H1 (cell line): ENCODE measurements around the gene RXRA. TPM values are rescaled to one million over a fixed set of nuclear protein-coding genes. Genes with fewer than 3 reads are reported as not detected.
A peak's percentile ranks its signal among the peaks of the same experiment; 100 is the strongest.

Experiments
- CTCF ChIA-PET: fragments of 300-600 bp; sonication (Branson Sonifier 250); formaldehyde crosslinking; loops from one replicate; lab custom pipeline; 2021; ENCODE audit not compliant: partially characterized antibody; lab: Charles Lee
- POLR2A ChIA-PET: fragments of 300-600 bp; sonication (Branson Sonifier 250); formaldehyde crosslinking; loops from one replicate; lab custom pipeline; 2021; ENCODE audit warnings: inconsistent platforms; ENCODE audit not compliant: partially characterized antibody; lab: Charles Lee
- DNase-seq, 2 experiments: peaks; one replicate each; pipeline versions ENCODE4 v3.0.0 to v3.0.0-alpha.2; 2010 to 2022; ENCODE audit warnings: low spot score in 2 of 2, low read depth in 1 of 2, mixed read lengths in 1 of 2
- FAIRE-seq: peaks from 2 replicates; lab custom pipeline; 2011; peaks lifted over from hg19 to GRCh38; lab: Jason Lieb, UNC
- H2AFZ ChIP-seq: 2 replicates; pipeline ENCODE4 v1.8.1; 2012; ENCODE audit warnings: low read length, inconsistent platforms
- H2AK5ac ChIP-seq: 2 replicates; pipeline ENCODE4 v1.6.1; 2013; ENCODE audit warnings: low read depth, low read length
- H2BK120ac ChIP-seq: replicated peaks from 2 replicates; pipeline ENCODE3; 2013; ENCODE audit warnings: low read depth, low read length, inconsistent platforms
- H2BK12ac ChIP-seq: 2 replicates; pipeline ENCODE4 v1.6.1; 2013; ENCODE audit warnings: low read depth, low read length
- H2BK15ac ChIP-seq: 2 replicates; pipeline ENCODE4 v1.6.1; 2013; ENCODE audit warnings: low read length
- H2BK20ac ChIP-seq: 2 replicates; pipeline ENCODE4 v1.6.1; 2013; ENCODE audit warnings: low read length
- H2BK5ac ChIP-seq: 2 replicates; pipeline ENCODE4 v1.6.1; 2013; ENCODE audit warnings: low read depth, low read length
- H3K14ac ChIP-seq: 2 replicates; pipeline ENCODE4 v1.6.1; 2013; ENCODE audit warnings: inconsistent platforms; ENCODE audit not compliant: insufficient read length
- H3K18ac ChIP-seq: 2 replicates; pipeline ENCODE4 v1.6.1; 2013; ENCODE audit warnings: low read length; ENCODE audit errors: extremely low read depth
- H3K23ac ChIP-seq: 2 replicates; pipeline ENCODE4 v1.6.1; 2013; ENCODE audit warnings: inconsistent platforms; ENCODE audit not compliant: insufficient read length
- H3K23me2 ChIP-seq: 2 replicates; pipeline ENCODE4 v1.6.1; 2013; ENCODE audit warnings: low read depth, low read length
- H3K27ac ChIP-seq: 2 replicates; pipeline ENCODE4 v1.6.1; 2011; ENCODE audit warnings: low read depth, low read length, inconsistent platforms
- H3K27me3 ChIP-seq, 4 experiments: replicated peaks in 1 of 4; 1 replicate in 1 of 4; 2 replicates in 3 of 4; pipeline versions ENCODE4 v1.6.1 to v1.8.1; 2011 to 2013; ENCODE audit warnings: low read length in 3 of 4, mild to moderate bottlenecking in 3 of 4, inconsistent platforms in 2 of 4, mixed read lengths in 2 of 4, moderate library complexity in 1 of 4; ENCODE audit not compliant: control insufficient read depth in 3 of 4, insufficient read depth in 3 of 4; ENCODE audit errors: extremely low read depth in 1 of 4
- H3K36me3 ChIP-seq, 4 experiments: 2 replicates each; pipeline versions ENCODE4 v1.6.1 to v1.8.1; 2011 to 2013; ENCODE audit warnings: mild to moderate bottlenecking in 4 of 4, low read length in 3 of 4, moderate library complexity in 2 of 4, control low read depth in 1 of 4, inconsistent platforms in 1 of 4; ENCODE audit not compliant: insufficient read depth in 4 of 4, control insufficient read depth in 2 of 4
- H3K4ac ChIP-seq: replicated peaks from 2 replicates; pipeline ENCODE3; 2013; ENCODE audit warnings: low read length, low read depth, mixed read lengths, inconsistent platforms; ENCODE audit not compliant: insufficient read length
- H3K4me1 ChIP-seq, 4 experiments: replicated peaks in 1 of 4; 1 replicate in 1 of 4; 2 replicates in 3 of 4; pipeline versions ENCODE4 v1.6.1 to v1.8.1; 2011 to 2013; ENCODE audit warnings: low read length in 3 of 4, inconsistent platforms in 2 of 4, mixed read lengths in 1 of 4; ENCODE audit not compliant: insufficient read depth in 4 of 4, control insufficient read depth in 3 of 4
- H3K4me2 ChIP-seq, 2 experiments: 2 replicates each; pipeline versions ENCODE4 v1.6.1 to v1.8.1; 2011 to 2013; ENCODE audit warnings: low read depth in 2 of 2, low read length in 2 of 2, control low read depth in 1 of 2, inconsistent platforms in 1 of 2, mild to moderate bottlenecking in 1 of 2; ENCODE audit not compliant: insufficient read depth in 1 of 2
- H3K4me3 ChIP-seq, 4 experiments: fragments of 200-600, 300-600 bp in 1 of 4; sonication (generic), shearing (Covaris generic), sonication (Bioruptor Twin) in 1 of 4; 2 replicates each; pipeline versions ENCODE4 v1.5.1 to v1.8.1; 2011 to 2016; ENCODE audit warnings: low read length in 4 of 4, low read depth in 3 of 4, control low read depth in 2 of 4, inconsistent platforms in 2 of 4, mild to moderate bottlenecking in 2 of 4, mixed read lengths in 1 of 4, moderate library complexity in 1 of 4; ENCODE audit not compliant: insufficient read depth in 2 of 4; ENCODE audit errors: extremely low read depth in 1 of 4
- H3K56ac ChIP-seq: replicated peaks from 2 replicates; pipeline ENCODE3; 2013; ENCODE audit warnings: low read depth, mild to moderate bottlenecking, mixed read lengths, low read length, inconsistent platforms; ENCODE audit not compliant: insufficient read length
- H3K79me1 ChIP-seq: 2 replicates; pipeline ENCODE4 v1.6.1; 2013; ENCODE audit warnings: low read depth, low read length, control low read depth
- H3K79me2 ChIP-seq, 2 experiments: 2 replicates each; pipeline versions ENCODE4 v1.6.1 to v1.8.1; 2012 to 2013; ENCODE audit warnings: low read length in 2 of 2, mild to moderate bottlenecking in 2 of 2, inconsistent platforms in 1 of 2; ENCODE audit not compliant: insufficient read depth in 2 of 2, control insufficient read depth in 1 of 2
- H3K9ac ChIP-seq, 4 experiments: replicated peaks in 1 of 4; 1 replicate in 1 of 4; 2 replicates in 3 of 4; pipeline versions ENCODE4 v1.6.1 to v1.8.1; 2011 to 2013; ENCODE audit warnings: low read depth in 3 of 4, low read length in 3 of 4, control low read depth in 2 of 4, mild to moderate bottlenecking in 2 of 4, moderate library complexity in 2 of 4, inconsistent platforms in 1 of 4; ENCODE audit errors: extremely low read depth in 1 of 4
- H3K9me3 ChIP-seq, 2 experiments: 2 replicates each; pipeline versions ENCODE4 v1.6.1 to v1.8.1; 2012 to 2013; ENCODE audit warnings: mild to moderate bottlenecking in 2 of 2, moderate library complexity in 2 of 2, control low read depth in 1 of 2, inconsistent platforms in 1 of 2, low read depth in 1 of 2, low read length in 1 of 2, mixed read lengths in 1 of 2; ENCODE audit not compliant: insufficient read depth in 2 of 2
- H4K20me1 ChIP-seq, 2 experiments: replicated peaks in 1 of 2; 2 replicates each; pipeline versions ENCODE3 to v1.8.1; 2011 to 2013; ENCODE audit warnings: inconsistent platforms in 2 of 2, low read length in 2 of 2, mild to moderate bottlenecking in 1 of 2; ENCODE audit not compliant: insufficient read depth in 2 of 2, control insufficient read depth in 1 of 2
- H4K5ac ChIP-seq: 2 replicates; pipeline ENCODE4 v1.6.1; 2013; ENCODE audit warnings: low read length, low read depth, mixed read lengths, inconsistent platforms; ENCODE audit not compliant: insufficient read length
- H4K8ac ChIP-seq: 2 replicates; pipeline ENCODE4 v1.8.0; 2013; ENCODE audit warnings: mild to moderate bottlenecking, moderate library complexity, low read length, inconsistent platforms; ENCODE audit not compliant: insufficient read depth; ENCODE audit errors: extremely low read depth
- H4K91ac ChIP-seq: replicated peaks from 2 replicates; pipeline ENCODE3; 2013; ENCODE audit warnings: low read length, mixed read lengths, inconsistent platforms; ENCODE audit not compliant: insufficient read length
- EGR1 ChIP-seq: IDR thresholded peaks from 2 replicates; pipeline ENCODE4 v1.6.1; 2011; ENCODE audit warnings: low read depth, low read length, borderline replicate concordance
- EZH2 ChIP-seq: fragments of 200-600 bp; sonication (generic); IDR thresholded peaks from 2 replicates; pipeline ENCODE4 v1.7.1; 2012; ENCODE audit warnings: low read depth, mild to moderate bottlenecking, moderate library complexity, low read length, inconsistent platforms; ENCODE audit not compliant: severe bottlenecking
- SIN3A ChIP-seq, 2 experiments: IDR thresholded peaks in 1 of 2; conservative IDR thresholded peaks in 1 of 2; 2 replicates each; pipeline ENCODE4 v1.6.1; 2011 to 2012; ENCODE audit warnings: low read length in 2 of 2, improper control_type of control experiment in 1 of 2, low read depth in 1 of 2, mild to moderate bottlenecking in 1 of 2
- SIX5 ChIP-seq: IDR thresholded peaks from 2 replicates; pipeline ENCODE4 v1.6.1; 2011; ENCODE audit warnings: mild to moderate bottlenecking, low read depth, low read length
- TEAD4 ChIP-seq: IDR thresholded peaks from 2 replicates; pipeline ENCODE4 v1.6.1; 2012; ENCODE audit warnings: low read depth, low read length, inconsistent platforms, mixed read lengths
- WGBS, 2 experiments: shearing (Covaris generic) in 1 of 2; methylation state at CpG; one replicate each; pipeline versions ENCODE4 v1.1.6 to v1.1.7; 2013 to 2015; ENCODE audit warnings: low lambda C conversion rate in 2 of 2, mixed read lengths in 2 of 2, inconsistent platforms in 1 of 2, low coverage in 1 of 2, missing lambda C conversion rate in 1 of 2; ENCODE audit not compliant: insufficient replicate concordance in 2 of 2, insufficient coverage in 1 of 2, insufficient read length in 1 of 2; ENCODE audit errors: extremely low coverage in 1 of 2, missing lambda C conversion rate in 1 of 2; 5-methylcytosine and 5-hydroxymethylcytosine counted together
- polyA plus RNA-seq, 7 experiments: library from polyadenylated mRNA; depleted of rRNA in 3 of 7; stranded (reverse) in 5 of 7; unstranded in 2 of 7; fragments of >200 nt in 5 of 7; fragments of 200-250 nt in 2 of 7; gene quantifications; 1 replicate in 5 of 7; 2 replicates in 1 of 7; 4 replicates in 1 of 7; pipeline versions ENCODE4 v1.2.1 to v1.2.3, GENCODE V29; 2011 to 2013; ENCODE audit warnings: missing spikeins in 2 of 7, mixed read lengths in 2 of 7
- total RNA-seq: library from RNA; stranded (reverse); fragmentation: NEBNext Ultra II Directional; extraction: Animal tissue kit (Norgen Biotek cat#: 25700); gene quantifications from 2 replicates; pipeline ENCODE4 v1.2.1, GENCODE V29; 2021

The RXRA gene
- total and polyA plus RNA-seq, 2 of the 8 experiments (the other 6 are each of a cell fraction or from before 2014, with no cell fraction given) = 9.8 to 29.4 TPM

GRCh38 chr9:134358026-134358661, 31.9 kb downstream of the RXRA start:
- Histone ChIP-seq H3K79me2 (peaks cover 0 to 32% of the 10 kb centered on the region in 2 experiments; a peak in 1 of 4 replicates), H3K18ac (no peak overlapping the region), H3K4me3 (no peak overlapping the region), H3K4me1 (no peaks in the 10 kb centered on the region; a peak in 1 of 7 replicates), H3K9ac (no peak overlapping the region), H3K9me3 (no peaks in the 10 kb centered on the region), H3K23ac (no peak overlapping the region), H4K8ac (no peak overlapping the region; the same call in 1 of the 2 replicates), H3K4me2 (no peak overlapping the region), H3K4ac (no peak overlapping the region), H2AFZ (no peak overlapping the region), H2AK5ac (no peak overlapping the region), H4K20me1 (peaks cover 19 to 44% of the 10 kb centered on the region in 2 experiments), H2BK5ac (peak overlapping the region; percentile 35; the same call in 1 of the 2 replicates), H2BK120ac (no peak overlapping the region), H4K5ac (no peak overlapping the region), H2BK12ac (no peak overlapping the region), H3K23me2 (no peaks in the 10 kb centered on the region), H3K36me3 (no peaks in the 10 kb centered on the region), H3K27me3 (no peaks in the 10 kb centered on the region), H3K79me1 (peaks cover 23% of the 10 kb centered on the region), H3K56ac (no peak overlapping the region), H4K91ac (no peak overlapping the region), H3K27ac (no peak overlapping the region), H3K14ac (no peak overlapping the region), H2BK15ac (no peak overlapping the region), H2BK20ac (no peak overlapping the region)
- 93% methylated on average over 16 of the region's 16 CpGs; no CpG with 5 or more reads in 1 of the 2 experiments for WGBS, 2 experiments
- DNase-seq (no peak), FAIRE-seq (no peak)
- CTCF ChIA-PET = interaction anchor here (1.3 to 1.5 kb wide), 2 partner anchors 8 to 92 kb away, joined by 3 read pairs; no protein-coding TSS in a partner anchor
- POLR2A ChIA-PET = no interaction called here
- no peak for TF ChIP-seq EGR1
- no peak for TF ChIP-seq SIX5
- TF ChIP-seq TEAD4 = no peak
- no peak for TF ChIP-seq SIN3A (conservative IDR thresholded peaks at IDR 0.05 in 1 of 2, IDR thresholded peaks at IDR 0.05 in 1 of 2; ENCODE audit: low read depth in 1 of 2, low read length in 2 of 2)
- TF ChIP-seq EZH2 = no peak
